ENCODE data around the gene HYCC2.
"Not testable (repeated sequence)": the region's sequence is repeated elsewhere in the genome, so short reads cannot be mapped to it uniquely, and the experiment has no call there.

The HYCC2 gene

DNA sequence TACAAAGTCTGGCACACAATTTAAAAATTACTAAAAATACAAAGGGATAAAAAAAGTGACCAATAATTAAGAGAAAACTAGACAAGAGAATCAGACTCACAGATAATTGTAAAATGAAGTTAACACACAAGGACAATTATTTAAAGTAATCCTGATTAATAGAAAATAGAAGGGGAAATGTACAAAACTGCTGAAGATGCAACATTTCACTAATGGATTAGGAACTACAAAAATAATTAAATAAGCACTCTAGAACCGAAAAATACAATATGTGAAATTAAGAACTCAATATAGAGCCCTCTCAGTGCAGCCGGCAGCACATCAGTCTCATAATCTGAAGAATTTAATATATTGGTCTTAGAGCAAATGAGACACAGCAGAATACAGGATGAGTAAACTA, 24.6 kb downstream of the HYCC2 start:
- H3K4me1 ChIP-seq (ENCODE audit: control insufficient read depth in 5 of 5, insufficient read depth in 5 of 5, low read length in 5 of 5) = no peaks in the 10 kb centered on the region
- peaks cover 0 to 4% (median 0%) of the 10 kb centered on the region in 5 donors for H3K9me3 ChIP-seq (ENCODE audit: control insufficient read depth in 5 of 5, low read length in 5 of 5)
- H3K4me3 ChIP-seq (ENCODE audit: low read depth in 1 of 5, low read length in 5 of 5) = no peak overlapping the region
- no peak overlapping the region for H3K9ac ChIP-seq (ENCODE audit: low read length in 5 of 5)
- no peak overlapping the region for H3K27ac ChIP-seq (ENCODE audit: low read depth, low read length)
- H3K36me3 ChIP-seq (ENCODE audit: control insufficient read depth in 5 of 5, insufficient read depth in 5 of 5, low read length in 5 of 5) = peaks cover 3 to 7% (median 4%) of the 10 kb centered on the region in 5 donors
- H3K27me3 ChIP-seq (ENCODE audit: control insufficient read depth in 5 of 5, insufficient read depth in 4 of 5, low read length in 5 of 5) = no peaks in the 10 kb centered on the region

DNA sequence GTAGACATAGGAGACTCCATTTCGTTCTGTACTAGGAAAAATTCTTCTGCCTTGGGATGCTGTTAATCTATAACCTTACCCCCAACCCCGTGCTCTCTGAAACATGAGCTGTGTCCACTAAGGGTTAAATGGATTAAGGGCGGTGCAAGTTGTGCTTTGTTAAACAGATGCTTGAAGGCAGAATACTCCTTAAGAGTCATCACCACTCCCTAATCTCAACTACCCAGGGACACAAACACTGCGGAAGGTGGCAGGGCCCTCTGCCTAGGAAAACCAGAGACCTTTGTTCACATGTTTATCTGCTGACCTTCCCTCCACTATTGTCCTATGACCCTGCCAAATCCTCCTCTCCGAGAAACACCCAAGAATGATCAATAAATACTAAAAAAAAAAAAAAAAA, 28.4 kb downstream of the HYCC2 start:
- not testable (repeated sequence) for H3K4me1 ChIP-seq (ENCODE audit: control insufficient read depth in 5 of 5, insufficient read depth in 5 of 5, low read length in 5 of 5); H3K4me3 ChIP-seq (ENCODE audit: low read depth in 1 of 5, low read length in 5 of 5); H3K9me3 ChIP-seq (ENCODE audit: control insufficient read depth in 5 of 5, low read length in 5 of 5); H3K27me3 ChIP-seq (ENCODE audit: control insufficient read depth in 5 of 5, insufficient read depth in 4 of 5, low read length in 5 of 5); H3K27ac ChIP-seq (ENCODE audit: low read depth, low read length); H3K36me3 ChIP-seq (ENCODE audit: control insufficient read depth in 5 of 5, insufficient read depth in 5 of 5, low read length in 5 of 5); H3K9ac ChIP-seq (ENCODE audit: low read length in 5 of 5)

DNA sequence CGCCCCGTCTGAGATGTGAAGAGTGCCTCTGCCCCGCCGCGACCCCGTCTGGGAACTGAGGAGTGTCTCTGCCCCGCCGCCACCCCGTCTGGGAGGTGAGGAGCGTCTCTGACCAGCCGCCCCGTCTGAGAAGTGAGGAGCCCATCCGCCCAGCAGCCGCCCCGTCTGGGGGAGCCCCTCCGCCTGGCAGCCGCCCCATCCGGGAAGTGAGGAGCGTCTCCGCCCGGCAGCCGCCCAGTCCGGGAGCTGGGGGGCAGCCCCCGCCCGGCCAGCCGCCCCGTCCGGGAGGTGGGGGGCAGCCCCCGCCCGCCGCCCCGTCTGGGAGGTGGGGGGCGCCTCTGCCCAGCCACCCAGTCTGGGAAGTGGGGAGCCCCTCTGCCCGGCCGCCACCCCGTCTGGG, 29.0 kb downstream of the HYCC2 start:
- H3K9me3 ChIP-seq (ENCODE audit: control insufficient read depth in 5 of 5, low read length in 5 of 5); H3K9ac ChIP-seq (ENCODE audit: low read length in 5 of 5); H3K27ac ChIP-seq (ENCODE audit: low read depth, low read length); H3K27me3 ChIP-seq (ENCODE audit: control insufficient read depth in 5 of 5, insufficient read depth in 4 of 5, low read length in 5 of 5); H3K4me3 ChIP-seq (ENCODE audit: low read depth in 1 of 5, low read length in 5 of 5); H3K4me1 ChIP-seq (ENCODE audit: control insufficient read depth in 5 of 5, insufficient read depth in 5 of 5, low read length in 5 of 5); H3K36me3 ChIP-seq (ENCODE audit: control insufficient read depth in 5 of 5, insufficient read depth in 5 of 5, low read length in 5 of 5): not testable (repeated sequence)

DNA sequence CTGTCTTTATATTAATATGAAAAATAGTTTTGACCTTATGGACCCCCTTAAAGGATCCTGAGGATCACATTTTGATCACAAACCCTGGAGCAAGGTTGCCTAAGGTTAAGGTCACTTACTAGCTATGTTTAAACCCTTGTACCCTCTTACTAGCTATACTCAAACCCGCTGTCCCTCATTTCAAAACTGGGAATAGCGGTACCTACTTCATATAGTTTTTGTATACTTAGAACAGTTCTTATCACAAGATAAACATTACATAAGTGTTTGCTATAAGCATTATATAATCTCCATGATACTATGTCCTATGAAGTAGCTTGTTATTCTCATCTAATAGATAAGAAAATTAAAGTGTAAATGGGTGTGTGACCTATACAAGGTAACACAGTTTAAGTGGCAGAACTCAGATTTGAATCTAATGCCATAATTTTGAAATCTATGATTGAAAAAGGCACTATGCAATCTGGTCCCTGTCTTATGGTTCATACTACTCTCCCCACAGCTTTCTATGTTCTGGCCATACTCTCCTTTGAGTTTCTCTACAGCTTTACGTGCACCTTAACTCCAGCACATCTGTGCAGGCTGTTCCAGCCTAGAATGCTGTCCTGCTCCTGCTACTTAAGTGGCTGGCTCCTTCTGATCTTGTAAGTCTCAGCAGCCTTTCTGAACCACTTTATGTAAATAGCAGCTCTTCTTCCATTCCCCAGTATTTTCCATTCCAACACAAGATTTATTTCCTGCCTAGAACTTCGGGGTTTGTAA, 30.4 kb downstream of the HYCC2 start:
- H3K36me3 ChIP-seq (ENCODE audit: control insufficient read depth in 5 of 5, insufficient read depth in 5 of 5, low read length in 5 of 5) = peaks cover 0 to 5% (median 5%) of the 10 kb centered on the region in 5 donors
- H3K27ac ChIP-seq (ENCODE audit: low read depth, low read length) = no peak overlapping the region
- no peaks in the 10 kb centered on the region for H3K9me3 ChIP-seq (ENCODE audit: control insufficient read depth in 5 of 5, low read length in 5 of 5)
- no peak overlapping the region for H3K4me3 ChIP-seq (ENCODE audit: low read depth in 1 of 5, low read length in 5 of 5)
- no peak overlapping the region for H3K9ac ChIP-seq (ENCODE audit: low read length in 5 of 5)
- no peaks in the 10 kb centered on the region for H3K27me3 ChIP-seq (ENCODE audit: control insufficient read depth in 5 of 5, insufficient read depth in 4 of 5, low read length in 5 of 5)
- no peaks in the 10 kb centered on the region for H3K4me1 ChIP-seq (ENCODE audit: control insufficient read depth in 5 of 5, insufficient read depth in 5 of 5, low read length in 5 of 5)

DNA sequence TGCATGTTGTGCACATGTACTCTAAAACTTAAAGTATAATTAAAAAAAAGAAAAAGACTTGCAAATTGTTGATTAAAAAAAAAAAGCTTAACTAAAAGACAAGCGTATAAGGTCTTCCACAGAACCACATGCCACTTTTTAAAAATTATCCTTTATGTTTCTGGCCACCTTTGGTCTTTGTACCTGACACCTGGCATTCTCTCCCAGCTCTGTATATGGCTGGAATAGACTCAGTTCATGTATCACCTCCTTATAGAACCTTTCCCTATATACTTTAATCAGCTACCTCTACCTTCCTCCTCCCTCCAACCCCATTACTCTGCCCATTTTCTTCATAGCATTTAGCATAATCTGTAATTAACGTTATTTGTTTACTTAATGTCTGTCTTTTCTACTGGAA, 32.6 kb downstream of the HYCC2 start:
- no peaks in the 10 kb centered on the region for H3K4me1 ChIP-seq (ENCODE audit: control insufficient read depth in 5 of 5, insufficient read depth in 5 of 5, low read length in 5 of 5)
- no peak overlapping the region for H3K9ac ChIP-seq (ENCODE audit: low read length in 5 of 5)
- peaks cover 0 to 5% (median 0%) of the 10 kb centered on the region in 5 donors for H3K36me3 ChIP-seq (ENCODE audit: control insufficient read depth in 5 of 5, insufficient read depth in 5 of 5, low read length in 5 of 5)
- no peaks in the 10 kb centered on the region for H3K27me3 ChIP-seq (ENCODE audit: control insufficient read depth in 5 of 5, insufficient read depth in 4 of 5, low read length in 5 of 5)
- no peaks in the 10 kb centered on the region for H3K9me3 ChIP-seq (ENCODE audit: control insufficient read depth in 5 of 5, low read length in 5 of 5)
- H3K4me3 ChIP-seq (ENCODE audit: low read depth in 1 of 5, low read length in 5 of 5) = no peak overlapping the region
- H3K27ac ChIP-seq (ENCODE audit: low read depth, low read length) = no peak overlapping the region

DNA sequence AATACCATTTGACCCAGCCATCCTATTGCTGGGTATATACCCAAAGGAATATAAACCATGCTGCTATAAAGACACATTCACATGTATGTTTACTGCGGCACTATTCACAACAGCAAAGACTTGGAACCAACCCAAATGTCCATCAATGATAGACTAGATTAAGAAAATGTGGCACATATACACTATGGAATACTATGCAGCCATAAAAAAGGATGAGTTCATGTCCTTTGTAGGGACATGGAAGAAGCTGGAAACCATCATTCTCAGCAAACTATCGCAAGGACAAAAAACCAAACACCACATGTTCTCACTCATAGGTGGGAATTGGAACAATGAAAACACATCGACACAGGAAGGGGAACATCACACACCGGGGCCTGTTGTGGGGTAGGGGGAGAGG, 33.1 kb downstream of the HYCC2 start:
- H3K4me1 ChIP-seq (ENCODE audit: control insufficient read depth in 5 of 5, insufficient read depth in 5 of 5, low read length in 5 of 5); H3K4me3 ChIP-seq (ENCODE audit: low read depth in 1 of 5, low read length in 5 of 5); H3K36me3 ChIP-seq (ENCODE audit: control insufficient read depth in 5 of 5, insufficient read depth in 5 of 5, low read length in 5 of 5); H3K9ac ChIP-seq (ENCODE audit: low read length in 5 of 5); H3K27ac ChIP-seq (ENCODE audit: low read depth, low read length); H3K9me3 ChIP-seq (ENCODE audit: control insufficient read depth in 5 of 5, low read length in 5 of 5); H3K27me3 ChIP-seq (ENCODE audit: control insufficient read depth in 5 of 5, insufficient read depth in 4 of 5, low read length in 5 of 5): not testable (repeated sequence)

DNA sequence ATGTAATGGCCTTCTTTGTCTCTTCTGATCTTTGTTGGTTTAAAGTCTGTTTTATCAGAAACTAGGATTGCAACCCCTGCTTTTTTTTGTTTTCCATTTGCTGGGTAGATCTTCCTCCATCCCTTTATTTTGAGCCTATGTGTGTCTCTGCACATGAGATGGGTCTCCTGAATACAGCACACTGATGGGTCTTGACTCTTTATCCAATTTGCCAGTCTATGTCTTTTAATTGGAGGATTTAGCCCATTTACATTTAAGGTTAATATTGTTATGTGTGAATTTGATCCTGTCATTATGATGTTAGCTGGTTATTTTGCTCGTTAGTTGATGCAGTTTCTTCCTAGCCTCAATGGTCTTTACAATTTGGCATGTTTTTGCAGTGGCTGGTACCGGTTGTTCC, 37.1 kb downstream of the HYCC2 start:
- H3K27me3 ChIP-seq (ENCODE audit: control insufficient read depth in 5 of 5, insufficient read depth in 4 of 5, low read length in 5 of 5); H3K4me3 ChIP-seq (ENCODE audit: low read depth in 1 of 5, low read length in 5 of 5); H3K36me3 ChIP-seq (ENCODE audit: control insufficient read depth in 5 of 5, insufficient read depth in 5 of 5, low read length in 5 of 5); H3K9me3 ChIP-seq (ENCODE audit: control insufficient read depth in 5 of 5, low read length in 5 of 5); H3K27ac ChIP-seq (ENCODE audit: low read depth, low read length); H3K4me1 ChIP-seq (ENCODE audit: control insufficient read depth in 5 of 5, insufficient read depth in 5 of 5, low read length in 5 of 5); H3K9ac ChIP-seq (ENCODE audit: low read length in 5 of 5): not testable (repeated sequence)

DNA sequence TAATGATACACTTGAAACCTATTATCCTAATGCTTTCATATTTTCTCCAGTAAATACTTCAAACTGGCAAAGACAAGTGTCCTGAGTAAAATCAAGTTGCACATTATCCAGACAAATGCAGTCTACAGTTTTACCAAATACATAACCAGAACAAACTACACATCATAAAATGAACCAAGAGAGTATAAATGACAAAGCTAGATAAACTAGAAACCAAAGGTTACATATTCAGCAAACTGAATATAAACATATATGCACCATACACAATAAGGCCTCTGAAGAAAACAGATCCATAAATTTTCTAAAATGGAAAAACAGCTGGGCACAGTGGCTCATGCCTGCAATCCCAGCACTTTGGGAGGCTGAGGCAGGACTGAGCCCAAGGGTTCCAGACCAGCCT, 47.0 kb downstream of the HYCC2 start:
- Histone ChIP-seq H3K9me3 (ENCODE audit: control insufficient read depth in 5 of 5, low read length in 5 of 5) (no peaks in the 10 kb centered on the region), H3K36me3 (ENCODE audit: control insufficient read depth in 5 of 5, insufficient read depth in 5 of 5, low read length in 5 of 5) (peaks cover 8 to 30% (median 17%) of the 10 kb centered on the region in 5 donors), H3K9ac (ENCODE audit: low read length in 5 of 5) (no peak overlapping the region), H3K27ac (ENCODE audit: low read depth, low read length) (no peak overlapping the region), H3K4me1 (ENCODE audit: control insufficient read depth in 5 of 5, insufficient read depth in 5 of 5, low read length in 5 of 5) (no peaks in the 10 kb centered on the region), H3K4me3 (ENCODE audit: low read depth in 1 of 5, low read length in 5 of 5) (no peak overlapping the region), H3K27me3 (ENCODE audit: control insufficient read depth in 5 of 5, insufficient read depth in 4 of 5, low read length in 5 of 5) (no peaks in the 10 kb centered on the region)

DNA sequence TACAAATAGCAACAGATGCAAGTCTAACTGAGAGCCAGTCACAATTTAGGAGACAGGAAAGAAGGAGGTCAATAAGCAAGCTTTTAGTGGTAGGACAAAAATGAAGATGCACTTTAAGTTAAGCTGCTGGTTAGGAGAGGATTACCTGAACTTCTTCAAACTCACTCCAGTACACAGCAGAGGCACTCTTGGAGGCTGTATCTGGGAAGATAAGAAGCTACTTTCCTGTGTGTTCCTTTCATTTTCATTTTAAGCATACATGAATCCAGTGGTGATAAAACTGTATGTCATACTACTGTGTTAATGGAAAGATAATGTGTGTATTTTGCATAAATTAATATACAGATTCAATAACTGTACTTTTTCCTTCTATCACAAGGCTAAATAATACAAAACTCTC, 49.6 kb downstream of the HYCC2 start:
- H3K4me3 ChIP-seq (ENCODE audit: low read depth in 1 of 5, low read length in 5 of 5) = no peak overlapping the region
- no peak overlapping the region for H3K9ac ChIP-seq (ENCODE audit: low read length in 5 of 5)
- no peaks in the 10 kb centered on the region for H3K4me1 ChIP-seq (ENCODE audit: control insufficient read depth in 5 of 5, insufficient read depth in 5 of 5, low read length in 5 of 5)
- H3K27me3 ChIP-seq (ENCODE audit: control insufficient read depth in 5 of 5, insufficient read depth in 4 of 5, low read length in 5 of 5) = no peaks in the 10 kb centered on the region
- H3K36me3 ChIP-seq (ENCODE audit: control insufficient read depth in 5 of 5, insufficient read depth in 5 of 5, low read length in 5 of 5) = peaks cover 8 to 38% (median 33%) of the 10 kb centered on the region in 5 donors
- H3K27ac ChIP-seq (ENCODE audit: low read depth, low read length) = no peak overlapping the region
- H3K9me3 ChIP-seq (ENCODE audit: control insufficient read depth in 5 of 5, low read length in 5 of 5) = no peaks in the 10 kb centered on the region
